K562 (cell line): ENCODE data around the gene CEP68. TPM values are rescaled to one million over a fixed set of nuclear protein-coding genes. Genes with fewer than 3 reads are reported as not detected.

Experiments used
- ATAC-seq: fragments of 200-7000 bp; cut with Tn5 transposase; 3 replicates; pipeline ENCODE4 v1.9.1; 2020; ENCODE audit warnings: moderate library complexity
- BruUV-seq: library from RNA; stranded (reverse); fragments of 400-500 nt; replicated peaks from 2 replicates; lab custom pipeline; 2021; lab: Mats Ljungman, UMichigan
- CTCF ChIA-PET: fragments of 300-600 bp; formaldehyde crosslinking; extraction: SDS; loops from one replicate; lab custom pipeline; 2021; ENCODE audit warnings: low intra/inter-chr PET ratio; lab: Yijun Ruan, JAX
- POLR2A ChIA-PET: fragments of 300-600, 350-650 bp; sonication (Branson Sonifier 250); formaldehyde crosslinking; extraction: SDS; loops from one replicate; lab custom pipeline; 2021; ENCODE audit warnings: antibody characterized with exemption, inconsistent platforms; lab: Yijun Ruan, JAX
- DNase-seq, 4 experiments: peaks; one replicate each; pipeline versions ENCODE4 v3.0.0 to v3.0.0-alpha.2; 2011 to 2018; ENCODE audit warnings: low spot score in 3 of 4, mixed read lengths in 3 of 4; ENCODE audit errors: extremely low read depth in 1 of 4
- FAIRE-seq: peaks from 2 replicates; lab custom pipeline; 2011; peaks lifted over from hg19 to GRCh38; lab: Jason Lieb, UNC
- H2AFZ ChIP-seq: 2 replicates; pipeline ENCODE4 v1.6.0; 2011; ENCODE audit warnings: low read depth, low read length, control low read depth, inconsistent platforms
- H3K27ac ChIP-seq: fragments of 200-600 bp; 3 replicates; pipeline ENCODE4 v1.8.0; 2011; ENCODE audit warnings: low read depth, mild to moderate bottlenecking, control low read depth, inconsistent platforms, low read length, moderate library complexity, mixed read lengths; ENCODE audit errors: extremely low read depth
- H3K27me3 ChIP-seq, 2 experiments: fragments of 300-600 bp in 1 of 2; 2 replicates in 1 of 2; 3 replicates in 1 of 2; pipeline versions ENCODE4 v1.6.0 to v1.8.0; 2011; ENCODE audit warnings: inconsistent platforms in 2 of 2, low read length in 2 of 2, mild to moderate bottlenecking in 1 of 2, mixed read lengths in 1 of 2, moderate library complexity in 1 of 2; ENCODE audit not compliant: control insufficient read depth in 2 of 2, insufficient read depth in 2 of 2
- H3K36me3 ChIP-seq: fragments of 300-600 bp; 3 replicates; pipeline ENCODE4 v1.8.0; 2011; ENCODE audit warnings: mild to moderate bottlenecking, low read length, inconsistent platforms; ENCODE audit not compliant: control insufficient read depth, insufficient read depth
- H3K4me1 ChIP-seq, 2 experiments: fragments of 200-600 bp in 1 of 2; replicated peaks in 1 of 2; 2 replicates in 1 of 2; 3 replicates in 1 of 2; pipeline versions ENCODE4 v1.5.1 to v1.8.0; 2011; ENCODE audit warnings: inconsistent platforms in 2 of 2, low read length in 2 of 2, mild to moderate bottlenecking in 1 of 2, mixed read lengths in 1 of 2, moderate library complexity in 1 of 2; ENCODE audit not compliant: control insufficient read depth in 2 of 2, insufficient read depth in 2 of 2
- H3K4me2 ChIP-seq: 2 replicates; pipeline ENCODE4 v1.6.1; 2011; ENCODE audit warnings: low read length, control low read depth, inconsistent platforms, mixed read lengths; ENCODE audit not compliant: insufficient read depth
- H3K4me3 ChIP-seq: fragments of 200-600 bp; sonication (generic), shearing (Covaris generic); 2 replicates; pipeline ENCODE4 v1.5.1; 2016; ENCODE audit warnings: control low read depth, inconsistent platforms
- H3K79me2 ChIP-seq: fragments of 200-600 bp; 3 replicates; pipeline ENCODE4 v1.8.0; 2011; ENCODE audit warnings: low read length, inconsistent platforms; ENCODE audit not compliant: control insufficient read depth, insufficient read depth
- H3K9ac ChIP-seq, 2 experiments: 2 replicates each; pipeline versions ENCODE4 v1.6.0 to v1.6.1; 2011; ENCODE audit warnings: low read depth in 2 of 2, low read length in 2 of 2, control low read depth in 1 of 2, inconsistent platforms in 1 of 2, mild to moderate bottlenecking in 1 of 2, mixed read lengths in 1 of 2; ENCODE audit not compliant: insufficient read depth in 1 of 2
- H3K9me1 ChIP-seq: one replicate; pipeline ENCODE4 v1.6.0; 2011; ENCODE audit warnings: inconsistent platforms, mild to moderate bottlenecking, low read length, moderate library complexity; ENCODE audit not compliant: control insufficient read depth, insufficient read depth
- H3K9me3 ChIP-seq: replicated peaks from 2 replicates; pipeline ENCODE4 v1.5.1; 2011; ENCODE audit warnings: low read depth, low read length, inconsistent platforms; ENCODE audit not compliant: control insufficient read depth, insufficient read depth
- H4K20me1 ChIP-seq: replicated peaks from 2 replicates; pipeline ENCODE4 v1.6.1; 2011; ENCODE audit warnings: low read length, inconsistent platforms, mixed read lengths; ENCODE audit not compliant: control insufficient read depth, insufficient read depth
- CSDE1 ChIP-seq, 2 experiments: fragments of 450-650 bp; IDR thresholded peaks; 2 replicates each; pipeline ENCODE4 v1.6.1; 2016; ENCODE audit warnings: mild to moderate bottlenecking in 1 of 2
- PCBP2 ChIP-seq: fragments of 200-400 bp; formaldehyde crosslinking; IDR thresholded peaks from 2 replicates; pipeline ENCODE4 v1.6.1; 2018; ENCODE audit warnings: low read length, low read depth, mild to moderate bottlenecking, moderate library complexity; ENCODE audit not compliant: poor library complexity, severe bottlenecking
- SPI1 ChIP-seq: IDR thresholded peaks from 2 replicates; pipeline ENCODE4 v1.6.1; 2011; ENCODE audit warnings: low read depth, low read length, control low read depth, borderline replicate concordance
- WGBS: fragments of 100-300 bp; shearing (Covaris generic); methylation state at CpG from one replicate; pipeline ENCODE4 v1.1.6; 2016; ENCODE audit warnings: low coverage, mixed read lengths; ENCODE audit not compliant: insufficient coverage; ENCODE audit errors: missing lambda C conversion rate; 5-methylcytosine and 5-hydroxymethylcytosine counted together
- in situ Hi-C: fragments of 300-500 bp; cut with MboI; formaldehyde crosslinking; loops from 4 replicates; pipeline ENCODE4 v1.15.0; 2018; ENCODE audit warnings: inconsistent platforms, mixed read lengths
- intact Hi-C: fragments of 100-400 bp; cut with micrococcal nuclease; formaldehyde crosslinking; loops from 2 replicates; pipeline ENCODE4 v1.14.2; 2022
- polyA plus RNA-seq, 8 experiments: library from polyadenylated mRNA; depleted of rRNA in 4 of 8; stranded (reverse) in 5 of 8; unstranded in 3 of 8; fragments of >200 nt; fragmentation: Nextera tagmentation in 2 of 8; fragmentation: Illumina TruSeq in 1 of 8; extraction: Ambion mirVana in 2 of 8; extraction: Trizol in 1 of 8; gene quantifications; 2 replicates each; pipeline versions ENCODE4 v1.2.1 to v1.2.3, GENCODE V29; 2011 to 2014; ENCODE audit warnings: inconsistent platforms in 1 of 8, missing spikeins in 1 of 8
- total RNA-seq, 7 experiments: library from RNA; depleted of rRNA in 6 of 7; stranded (reverse); fragments of >200 nt in 6 of 7; fragmentation: Illumina TruSeq in 2 of 7; extraction: Trizol in 2 of 7; gene quantifications; 2 replicates each; pipeline versions ENCODE4 v1.2.1 to v1.2.3, GENCODE V29; 2011 to 2021; ENCODE audit warnings: low replicate concordance in 1 of 7

CEP68 gene
- total and polyA plus RNA-seq, 9 of the 15 experiments (the other 6 are each of a cell fraction or from before 2014, with no cell fraction given): 1.4 to 8.5 (median 5.2) TPM

DNA sequence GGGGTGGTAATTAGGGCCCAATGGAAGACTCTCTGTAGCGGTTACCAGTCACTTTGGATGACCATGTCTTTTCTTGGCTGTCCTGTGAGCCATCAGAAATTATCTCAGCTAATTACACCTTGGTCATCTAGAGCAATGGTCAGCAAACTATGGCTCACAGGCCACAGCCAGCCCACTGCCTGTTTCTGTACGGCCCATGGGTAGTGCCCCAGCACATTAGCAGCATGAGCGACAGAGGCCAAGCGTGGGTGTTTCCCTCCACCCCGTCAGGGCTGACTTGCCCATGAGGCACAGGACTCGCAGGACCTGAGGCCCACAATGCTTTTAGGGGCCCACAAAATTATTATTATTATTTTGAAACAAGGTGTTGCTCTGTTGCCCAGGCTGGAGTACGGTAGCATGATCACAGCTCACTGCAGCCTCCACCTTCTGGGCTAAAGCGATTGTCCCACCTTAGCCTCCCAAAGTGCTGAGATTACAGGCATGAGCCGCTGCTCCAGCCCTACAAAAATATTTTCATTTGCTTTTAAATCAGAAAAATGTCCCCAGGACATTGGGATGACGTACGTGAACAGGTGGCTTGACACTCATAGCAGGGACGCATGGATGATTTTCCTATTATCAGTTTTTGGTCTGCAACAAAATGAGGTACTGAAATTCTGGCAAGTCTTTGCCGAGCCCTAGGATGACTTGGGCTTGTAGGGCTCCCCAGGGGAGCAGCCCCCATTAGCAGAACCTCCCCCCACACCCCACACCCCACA is 29.3 kb upstream of the CEP68 start (continued):
- no peak for TF ChIP-seq CSDE1 (IDR thresholded peaks at IDR 0.05)

DNA sequence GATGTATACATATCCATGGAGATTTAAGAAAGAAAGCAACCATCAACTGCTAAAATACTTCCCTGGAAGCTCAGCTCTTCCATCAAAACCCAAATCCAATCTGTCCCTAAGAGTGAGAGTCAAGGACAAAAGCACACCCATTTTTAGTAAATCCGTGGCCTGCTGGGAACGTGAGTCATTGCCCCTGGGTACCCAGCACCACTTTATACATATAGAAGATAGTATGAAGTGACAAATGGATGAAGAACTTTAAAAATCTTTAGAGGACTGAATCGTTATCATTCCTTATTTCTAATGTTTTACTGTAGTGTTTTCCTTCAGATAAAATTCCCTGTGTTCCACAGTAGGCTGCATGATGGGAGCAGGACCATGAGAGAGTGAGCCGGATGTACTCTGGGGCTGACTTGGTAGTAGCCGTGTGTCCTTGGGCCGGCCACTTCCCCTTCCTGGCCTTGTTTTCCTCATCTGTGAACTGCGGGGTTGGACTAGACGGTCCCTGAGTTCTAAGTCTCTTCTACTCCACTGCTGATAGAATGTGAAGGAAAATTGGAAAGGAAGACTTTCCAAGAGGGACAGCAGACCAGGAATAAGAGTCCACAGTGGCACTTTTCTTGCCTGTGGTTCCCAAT is 28.5 kb upstream of the CEP68 start:
- TF ChIP-seq SPI1: peak; percentile 64; the same call in 1 of the 2 replicates
- TF ChIP-seq PCBP2: no peak
- TF ChIP-seq, all 486 proteins: peak for 1
- Histone ChIP-seq H3K4me1 (peaks cover 7 to 22% of the 10 kb centered on the region in 2 experiments; a peak in 4 of 5 replicates), H3K9me3 (no peaks in the 10 kb centered on the region), H3K27me3 (no peaks in the 10 kb centered on the region), H3K79me2 (no peaks in the 10 kb centered on the region), H4K20me1 (no peaks in the 10 kb centered on the region), H3K27ac (no peak overlapping the region), H2AFZ (no peak overlapping the region), H3K9ac (no peak overlapping the region), H3K4me2 (no peak overlapping the region), H3K4me3 (no peak overlapping the region), H3K36me3 (no peaks in the 10 kb centered on the region; the same call in 2 of the 3 replicates), H3K9me1 (peaks cover 2% of the 10 kb centered on the region)
- FAIRE-seq (no peak), DNase-seq (no peak), ATAC-seq (no peak)
- WGBS: 40% methylated on average over 8 of the region's 8 CpGs
- in situ Hi-C loops (no loop called here), intact Hi-C loops (no loop called here)
- ChIA-PET POLR2A (interaction anchor here (1.0 kb wide), 1 partner anchor 9 kb away, joined by 4 read pairs; no protein-coding TSS in a partner anchor), CTCF (interaction anchor here (0.6 kb wide), 1 partner anchor 11 kb away, joined by 3 read pairs; no protein-coding TSS in a partner anchor)
- BruUV-seq: no TSS peak
